Head of caudate nucleus (tissue), 42 donors: Measurements from ENCODE around the gene GRIK4.

Experiments
- DNase-seq, 42 donors: peaks; one replicate each; pipeline versions ENCODE4 v3.0.0 to v3.0.0-alpha.2; 2020 to 2021; ENCODE audit warnings: mixed read lengths in 7 of 42
- intact Hi-C: fragments of 100-400 bp; cut with DNase I; formaldehyde crosslinking; loops from one replicate; pipeline ENCODE4 v1.15.0; 2022

Gene GRIK4

GRCh38 chr11:120823159-120823558 is 311.6 kb downstream of the GRIK4 start:
- intact Hi-C loops, result no loop called here

GRCh38 chr11:120824242-120824641 is 312.7 kb downstream of the GRIK4 start:
- DNase-seq, result no peak
- intact Hi-C loops, result no loop called here

More at GRCh38 chr11:120823159-120823558, 311.6 kb downstream of the GRIK4 start:
- no peak for DNase-seq

DNA sequence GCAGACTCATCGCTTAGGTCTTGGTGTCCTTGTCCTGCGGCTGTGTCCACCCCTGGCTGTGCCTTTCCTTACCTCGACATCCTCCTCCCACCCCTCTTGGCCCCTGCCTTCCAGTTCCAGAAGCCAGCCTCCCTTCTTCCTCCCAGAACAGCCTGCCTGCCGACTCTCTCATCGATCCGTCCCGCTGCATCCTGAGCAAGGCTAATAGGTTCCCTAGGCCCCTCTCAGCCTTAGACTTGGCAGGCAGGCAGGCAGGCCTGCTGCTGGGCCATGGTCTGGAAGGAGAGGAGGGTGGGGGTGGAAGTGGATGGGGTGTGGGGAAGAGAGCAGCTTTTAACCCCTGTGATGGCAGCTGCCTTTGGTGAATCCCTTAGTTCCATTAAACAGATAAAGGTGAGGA is 315.6 kb downstream of the GRIK4 start:
- intact Hi-C loops, result no loop called here
- DNase-seq, result no peak

DNA sequence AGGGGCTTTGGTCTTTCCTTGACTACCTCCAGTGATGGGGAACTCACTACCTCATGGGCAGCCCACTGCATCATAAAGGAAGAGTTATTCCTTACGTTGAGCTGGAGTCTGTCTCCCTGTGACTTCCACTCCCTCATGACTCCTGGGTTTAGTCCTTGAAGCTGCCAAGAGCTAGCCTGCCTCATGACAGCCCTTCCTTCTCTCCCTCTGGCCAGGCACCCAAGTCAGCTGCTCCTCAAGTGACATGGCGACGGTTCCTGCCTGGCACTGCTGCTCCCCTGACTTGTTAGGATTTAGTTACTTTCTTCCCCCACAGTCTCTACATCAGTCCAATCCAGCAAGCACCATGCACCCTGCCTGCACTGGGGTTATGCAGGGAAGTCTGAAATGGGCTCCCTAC is 316.3 kb downstream of the GRIK4 start:
- intact Hi-C loops, result no loop called here
- no peak for DNase-seq

DNA sequence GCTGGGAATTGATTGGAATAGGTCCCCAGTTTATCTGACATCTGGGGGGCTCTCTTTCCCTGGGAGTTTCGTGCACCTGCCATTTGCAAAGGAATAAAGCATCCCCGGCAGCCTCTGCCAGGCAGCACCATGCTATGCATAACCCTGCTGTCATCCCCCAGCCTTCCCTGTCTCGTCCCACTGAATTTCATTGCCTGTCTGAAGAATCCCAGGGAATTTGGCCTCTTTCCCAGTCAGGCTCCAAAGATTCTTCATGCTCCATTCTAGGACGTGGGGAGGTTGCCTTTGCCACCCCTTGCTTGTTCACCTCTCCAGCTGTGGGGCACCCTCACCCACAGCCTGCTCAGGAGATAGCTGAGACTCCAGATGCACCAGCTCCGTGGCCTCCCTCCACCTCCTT is 317.3 kb downstream of the GRIK4 start:
- DNase-seq, result peak in 32 of 42 donors; percentile 11 to 84 (median 54)
- intact Hi-C loops, result no loop called here

DNA sequence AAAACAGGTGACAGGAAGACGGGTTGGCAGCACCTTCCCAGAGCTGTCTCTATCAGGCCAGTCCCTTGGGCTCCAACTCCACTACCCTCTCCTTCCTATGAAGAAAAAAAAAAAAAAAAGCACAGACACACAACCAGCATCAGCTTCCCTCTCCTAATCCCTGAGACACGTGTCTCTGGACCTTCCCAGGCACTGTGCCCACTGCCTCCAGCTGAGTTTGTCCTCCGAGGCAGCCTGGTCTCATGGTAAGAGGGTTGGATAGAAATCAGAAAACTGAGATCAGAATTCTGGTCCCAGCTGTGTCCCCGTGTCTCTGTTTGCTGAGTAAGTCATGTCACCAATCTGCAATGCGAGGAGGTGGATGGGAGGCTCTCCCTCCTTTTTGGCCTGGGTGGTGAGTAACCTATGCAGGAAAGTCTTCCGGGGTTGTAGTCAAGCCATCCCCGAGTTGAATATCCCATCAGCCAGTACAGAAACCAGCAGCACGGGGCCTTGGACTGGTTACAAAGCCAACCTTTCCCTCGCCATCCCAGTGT is 318.6 kb downstream of the GRIK4 start:
- DNase-seq, result peak in 25 of 42 donors; percentile 7 to 71 (median 43)
- intact Hi-C loops, result no loop called here

GRCh38 chr11:120832481-120833238 is 321.1 kb downstream of the GRIK4 start:
- DNase-seq, result peak in 28 of 42 donors; percentile 22 to 75 (median 44)
- intact Hi-C loops, result no loop called here

DNA sequence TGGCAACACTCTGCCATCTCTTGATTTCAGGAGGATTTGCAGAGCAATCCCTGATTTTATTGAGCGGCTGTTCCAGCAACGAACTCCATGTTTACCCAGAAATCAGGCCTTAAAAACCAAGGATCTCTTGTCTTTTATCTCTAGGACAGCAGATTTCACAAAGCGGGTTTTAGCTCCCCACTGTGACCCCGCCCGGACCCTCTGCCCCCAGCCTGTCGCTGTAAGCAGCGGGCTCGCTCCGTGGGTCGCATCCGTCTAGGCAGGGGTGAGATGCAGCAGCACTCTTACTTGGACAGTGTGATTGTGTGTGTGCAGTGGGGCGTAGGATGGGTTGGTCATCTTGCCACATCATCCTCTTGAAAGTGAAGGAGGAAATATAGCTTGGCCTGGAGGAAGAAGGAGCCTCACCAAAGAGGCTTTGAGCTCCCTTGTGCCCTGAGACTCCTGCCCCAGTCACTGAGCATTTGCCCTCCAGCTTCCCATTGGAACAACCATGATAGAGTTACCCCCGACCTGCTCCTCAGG is 323.2 kb downstream of the GRIK4 start:
- DNase-seq, result no peak
- intact Hi-C loops, result no loop called here

DNA sequence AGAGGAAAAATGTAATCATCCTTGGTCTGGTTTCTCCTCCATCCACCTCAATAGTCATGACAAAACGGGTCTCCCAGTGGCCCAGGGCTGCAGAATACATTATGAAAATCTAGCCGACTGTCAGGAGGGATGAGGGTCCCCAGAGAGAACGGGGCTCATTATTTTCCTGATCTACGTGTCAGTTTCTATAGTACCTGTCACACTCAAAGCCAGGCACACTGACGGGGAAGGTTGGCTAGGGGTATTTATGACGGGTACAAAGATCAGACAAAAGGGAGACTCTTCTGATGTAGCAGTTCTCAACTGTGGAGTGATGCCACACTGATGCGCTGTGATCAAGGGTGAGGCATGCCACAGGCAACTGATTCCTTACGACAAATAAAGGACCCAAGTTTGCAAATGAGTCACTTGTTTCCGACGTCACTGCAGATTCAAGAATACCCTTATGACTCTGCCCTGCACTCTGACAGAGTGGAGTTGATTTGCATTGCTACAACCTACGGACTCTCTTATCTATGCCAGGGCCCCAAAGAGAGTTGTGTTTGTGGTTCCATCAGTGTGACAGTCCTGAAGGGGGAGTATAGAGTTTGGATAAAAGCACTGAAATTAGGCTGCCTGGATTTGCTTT is 324.2 kb downstream of the GRIK4 start:
- intact Hi-C loops, result no loop called here
- peak in 27 of 42 donors; percentile 12 to 81 (median 49) for DNase-seq

GRCh38 chr11:120837696-120838095 is 326.1 kb downstream of the GRIK4 start:
- intact Hi-C loops, result no loop called here
- DNase-seq, result no peak

DNA sequence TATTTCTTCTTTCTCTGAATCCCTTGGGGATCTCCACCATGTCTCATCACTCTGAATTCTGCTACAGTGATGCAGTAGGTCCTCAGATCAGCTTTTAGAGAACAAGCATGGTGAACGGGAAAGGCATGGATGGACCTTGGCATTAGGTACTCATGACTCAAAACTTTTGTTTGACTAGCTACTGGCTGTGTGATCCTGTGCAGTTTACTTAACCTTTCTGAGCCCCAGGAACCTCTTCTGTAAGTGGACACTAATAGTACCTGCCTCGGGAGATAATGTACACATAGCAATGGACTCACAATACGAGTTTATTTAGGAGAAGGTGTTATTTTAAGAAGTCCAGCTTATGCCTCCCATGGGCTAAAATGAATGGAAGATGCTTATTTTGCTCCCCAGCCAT is 327.7 kb downstream of the GRIK4 start:
- no peak for DNase-seq
- intact Hi-C loops, result no loop called here

- intact Hi-C loops, result no loop called here
- DNase-seq, result no peak
These were observed 328.4 kb downstream of the GRIK4 start for GRCh38 chr11:120839846-120840402.

DNA sequence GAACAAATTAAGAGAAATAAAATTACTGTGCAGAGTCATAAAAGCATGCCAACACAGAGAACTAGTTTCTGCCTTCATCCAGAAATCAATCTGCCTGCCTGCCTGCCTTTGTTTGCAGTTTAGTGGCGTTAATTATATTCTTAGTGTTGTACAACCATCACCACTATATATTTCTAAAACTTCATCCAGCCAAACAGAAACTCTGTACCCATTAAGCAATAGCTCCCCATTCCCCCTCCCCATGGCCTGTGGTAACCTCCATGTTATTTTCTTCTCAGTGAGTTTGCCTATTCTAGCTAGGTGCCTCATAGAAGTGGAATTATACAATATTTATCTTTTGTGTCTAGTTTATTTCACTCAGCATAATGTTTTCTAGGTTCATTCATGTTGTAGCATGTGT is 329.1 kb downstream of the GRIK4 start:
- intact Hi-C loops, result no loop called here
- DNase-seq, result no peak

- intact Hi-C loops, result no loop called here
- no peak for DNase-seq
These were observed 329.5 kb downstream of the GRIK4 start for GRCh38 chr11:120841074-120841473.

- DNase-seq, result no peak
- intact Hi-C loops, result no loop called here
These were observed 330.6 kb downstream of the GRIK4 start for GRCh38 chr11:120842195-120842594.

- intact Hi-C loops, result no loop called here
- no peak for DNase-seq
These were observed 341.9 kb downstream of the GRIK4 start for GRCh38 chr11:120853435-120853834.

DNA sequence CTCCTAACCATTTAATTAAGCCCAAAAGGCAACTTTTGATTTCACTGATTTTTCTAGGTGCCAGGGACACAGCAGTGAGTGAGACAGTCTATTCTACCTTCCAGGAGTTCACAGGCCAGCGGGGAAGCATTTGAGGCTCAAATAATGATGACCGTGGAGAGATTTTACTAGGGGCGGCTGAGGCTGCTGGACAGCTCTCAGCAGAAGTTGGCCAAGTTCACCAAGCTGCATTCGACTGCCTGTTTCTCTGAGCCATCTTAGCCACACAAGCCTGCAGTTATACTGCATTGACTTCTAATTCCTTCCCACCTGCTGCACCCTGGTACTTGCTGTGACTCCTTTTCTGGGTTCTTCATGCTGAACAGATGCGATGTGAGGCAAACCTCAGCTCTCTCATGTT is 343.4 kb downstream of the GRIK4 start:
- no peak for DNase-seq
- intact Hi-C loops, result no loop called here

DNA sequence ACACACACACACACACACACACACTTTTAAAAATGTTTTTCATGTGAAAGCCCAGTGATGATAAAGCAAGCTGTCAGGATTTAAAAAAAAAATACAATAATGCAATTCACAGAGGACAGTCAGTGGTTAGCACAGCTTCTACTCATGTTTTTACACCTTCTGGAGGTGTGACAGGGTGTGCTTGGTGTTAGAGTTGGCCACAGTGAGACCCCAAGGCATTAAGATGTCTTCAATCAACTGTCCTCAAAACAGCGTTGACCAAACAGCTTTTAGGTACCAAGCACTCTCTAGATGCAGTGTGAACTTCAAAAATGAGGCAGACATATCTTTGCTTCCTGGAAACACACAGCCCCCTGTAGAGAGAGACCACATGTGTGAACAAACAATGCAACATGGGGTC is 346.0 kb downstream of the GRIK4 start:
- intact Hi-C loops, result no loop called here
- no peak for DNase-seq

- intact Hi-C loops, result no loop called here
- DNase-seq, result no peak
These were observed 347.2 kb downstream of the GRIK4 start for GRCh38 chr11:120858740-120859139.
